HepG2 (cell line): ENCODE data around the gene YEATS4. TPM values are rescaled to one million over a fixed set of nuclear protein-coding genes. Genes with fewer than 3 reads are reported as not detected.

Source experiments
- ARID2 ChIP-seq: sonication (generic); formaldehyde crosslinking; IDR thresholded peaks from 2 replicates; pipeline ENCODE4 v1.8.1; 2022; ENCODE audit warnings: mild to moderate bottlenecking, missing genetic modification reagents, borderline replicate concordance
- GTF2F1 ChIP-seq: fragments of 150-350 bp; IDR thresholded peaks from 2 replicates; pipeline ENCODE4 v1.6.1; 2014; ENCODE audit warnings: low read length
- HIVEP1 ChIP-seq: sonication (generic); formaldehyde crosslinking; IDR thresholded peaks from 2 replicates; pipeline ENCODE4 v1.4.0; 2020; ENCODE audit warnings: mild to moderate bottlenecking, missing genetic modification reagents
- IRF2 ChIP-seq: IDR thresholded peaks from 2 replicates; pipeline ENCODE4 v1.6.1; 2018; ENCODE audit warnings: missing genetic modification reagents, missing compliant biosample characterization
- KMT2B ChIP-seq: IDR thresholded peaks from 2 replicates; pipeline ENCODE4 v1.6.1; 2016; ENCODE audit warnings: missing genetic modification reagents, missing compliant biosample characterization
- PHF8 ChIP-seq: sonication (generic); formaldehyde crosslinking; IDR thresholded peaks from 2 replicates; pipeline ENCODE4 v1.5.0; 2020; ENCODE audit warnings: missing genetic modification reagents
- SMAD3 ChIP-seq: sonication (generic); formaldehyde crosslinking; IDR thresholded peaks from 2 replicates; pipeline ENCODE4 v1.4.0; 2020; ENCODE audit warnings: missing genetic modification reagents
- ZBTB1 ChIP-seq: sonication (generic); formaldehyde crosslinking; IDR thresholded peaks from 2 replicates; pipeline ENCODE4 v1.4.0; 2020; ENCODE audit warnings: missing genetic modification reagents, borderline replicate concordance
- ZBTB7B ChIP-seq: sonication (generic); formaldehyde crosslinking; IDR thresholded peaks from 2 replicates; pipeline ENCODE4 v1.4.0; 2020; ENCODE audit warnings: missing genetic modification reagents
- ZNF598 ChIP-seq: sonication (generic); formaldehyde crosslinking; IDR thresholded peaks from 2 replicates; pipeline ENCODE4 v1.5.1; 2020; ENCODE audit warnings: mild to moderate bottlenecking, missing genetic modification reagents, borderline replicate concordance
- ZNF615 ChIP-seq: sonication (generic); formaldehyde crosslinking; IDR thresholded peaks from 2 replicates; pipeline ENCODE4 v1.5.0; 2020; ENCODE audit warnings: mild to moderate bottlenecking, missing genetic modification reagents, borderline replicate concordance
- ZNF737 ChIP-seq: sonication (generic); formaldehyde crosslinking; IDR thresholded peaks from 2 replicates; pipeline ENCODE4 v1.5.0; 2020; ENCODE audit warnings: missing genetic modification reagents, mild to moderate bottlenecking, borderline replicate concordance
- polyA plus RNA-seq, 8 experiments: library from polyadenylated mRNA; depleted of rRNA in 3 of 8; stranded (reverse) in 7 of 8; unstranded in 1 of 8; fragments of >200 nt; fragmentation: Illumina TruSeq in 4 of 8; extraction: Trizol in 4 of 8; gene quantifications; 2 replicates each; pipeline versions ENCODE4 v1.2.1 to v1.2.3, GENCODE V29; 2011 to 2016; ENCODE audit warnings: low read depth in 4 of 8, missing spikeins in 1 of 8, mixed read lengths in 1 of 8; ENCODE audit not compliant: insufficient read depth in 1 of 8
- total RNA-seq, 5 experiments: library from RNA; depleted of rRNA; stranded (reverse); fragments of >200 nt; fragmentation: Illumina TruSeq; extraction: Trizol; gene quantifications; 2 replicates each; pipeline ENCODE4 v1.2.3, GENCODE V29; 2016; ENCODE audit warnings: low read depth in 1 of 5
- TF ChIP-seq, protein P1 (sequence below), 2 experiments: IDR thresholded peaks; 2 replicates each; pipeline ENCODE4 v1.6.1; 2011 to 2012; ENCODE audit warnings: low read length in 2 of 2, borderline replicate concordance in 1 of 2, low read depth in 1 of 2, mild to moderate bottlenecking in 1 of 2, moderate library complexity in 1 of 2
- TF ChIP-seq, protein P2 (sequence below), 2 experiments: sonication (generic) in 1 of 2; formaldehyde crosslinking in 1 of 2; IDR thresholded peaks; 2 replicates each; pipeline versions ENCODE4 v1.5.1 to v1.6.1; 2011 to 2020; ENCODE audit warnings: borderline replicate concordance in 1 of 2, low read depth in 1 of 2, low read length in 1 of 2, mild to moderate bottlenecking in 1 of 2, missing genetic modification reagents in 1 of 2, moderate library complexity in 1 of 2
- TF ChIP-seq, protein P3 (sequence below): sonication (generic); formaldehyde crosslinking; IDR thresholded peaks from 2 replicates; pipeline ENCODE4 v1.4.0; 2020; ENCODE audit warnings: missing genetic modification reagents
- TF ChIP-seq, protein P4 (sequence below): sonication (generic); formaldehyde crosslinking; IDR thresholded peaks from 2 replicates; pipeline ENCODE4 v1.5.0; 2020; ENCODE audit warnings: mild to moderate bottlenecking, missing genetic modification reagents

The YEATS4 gene
- total and polyA plus RNA-seq, 2 of the 13 experiments (the other 11 are each of a cell fraction or from before 2014, with no cell fraction given): 16.8 to 45.0 TPM

DNA sequence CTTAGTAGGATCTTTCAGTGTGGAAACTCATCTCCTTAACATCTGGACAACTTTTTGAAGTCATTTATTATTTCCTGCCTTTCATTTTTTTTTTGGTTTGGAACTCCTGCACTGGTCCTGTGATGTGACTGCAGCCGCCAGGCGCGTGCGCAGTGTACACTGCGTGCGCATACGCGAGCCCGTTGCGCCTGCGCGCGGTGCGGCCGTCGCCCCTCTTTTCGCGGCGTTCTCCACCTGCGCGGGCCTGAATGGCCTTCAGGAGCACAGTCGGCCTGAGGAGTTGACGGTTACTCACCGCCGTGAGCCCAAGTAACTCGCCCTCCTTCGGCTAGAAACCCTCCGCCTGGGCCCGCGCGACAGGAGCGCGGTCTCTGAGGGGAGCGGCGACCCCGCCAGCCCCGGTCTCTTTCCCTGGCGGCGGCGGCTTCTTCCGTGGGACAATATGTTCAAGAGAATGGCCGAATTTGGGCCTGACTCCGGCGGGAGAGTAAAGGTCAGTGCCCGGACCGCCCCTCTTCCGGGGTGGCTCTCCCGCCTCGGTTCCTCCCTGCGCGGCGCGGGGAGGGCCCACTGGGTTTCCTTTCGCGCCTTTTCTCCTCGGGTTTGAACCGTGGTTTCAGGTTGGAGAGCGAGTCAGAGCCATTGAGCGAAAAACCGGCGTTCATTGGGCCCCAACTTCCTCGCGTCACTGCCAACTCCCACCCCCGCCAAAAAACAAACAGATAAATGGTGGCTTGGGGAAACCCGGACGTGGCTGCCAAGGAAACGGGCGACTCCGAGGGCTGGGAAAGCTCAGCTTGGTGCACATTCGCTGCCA is at the start of gene YEATS4 (continued):
- TF ChIP-seq, protein P1, sequence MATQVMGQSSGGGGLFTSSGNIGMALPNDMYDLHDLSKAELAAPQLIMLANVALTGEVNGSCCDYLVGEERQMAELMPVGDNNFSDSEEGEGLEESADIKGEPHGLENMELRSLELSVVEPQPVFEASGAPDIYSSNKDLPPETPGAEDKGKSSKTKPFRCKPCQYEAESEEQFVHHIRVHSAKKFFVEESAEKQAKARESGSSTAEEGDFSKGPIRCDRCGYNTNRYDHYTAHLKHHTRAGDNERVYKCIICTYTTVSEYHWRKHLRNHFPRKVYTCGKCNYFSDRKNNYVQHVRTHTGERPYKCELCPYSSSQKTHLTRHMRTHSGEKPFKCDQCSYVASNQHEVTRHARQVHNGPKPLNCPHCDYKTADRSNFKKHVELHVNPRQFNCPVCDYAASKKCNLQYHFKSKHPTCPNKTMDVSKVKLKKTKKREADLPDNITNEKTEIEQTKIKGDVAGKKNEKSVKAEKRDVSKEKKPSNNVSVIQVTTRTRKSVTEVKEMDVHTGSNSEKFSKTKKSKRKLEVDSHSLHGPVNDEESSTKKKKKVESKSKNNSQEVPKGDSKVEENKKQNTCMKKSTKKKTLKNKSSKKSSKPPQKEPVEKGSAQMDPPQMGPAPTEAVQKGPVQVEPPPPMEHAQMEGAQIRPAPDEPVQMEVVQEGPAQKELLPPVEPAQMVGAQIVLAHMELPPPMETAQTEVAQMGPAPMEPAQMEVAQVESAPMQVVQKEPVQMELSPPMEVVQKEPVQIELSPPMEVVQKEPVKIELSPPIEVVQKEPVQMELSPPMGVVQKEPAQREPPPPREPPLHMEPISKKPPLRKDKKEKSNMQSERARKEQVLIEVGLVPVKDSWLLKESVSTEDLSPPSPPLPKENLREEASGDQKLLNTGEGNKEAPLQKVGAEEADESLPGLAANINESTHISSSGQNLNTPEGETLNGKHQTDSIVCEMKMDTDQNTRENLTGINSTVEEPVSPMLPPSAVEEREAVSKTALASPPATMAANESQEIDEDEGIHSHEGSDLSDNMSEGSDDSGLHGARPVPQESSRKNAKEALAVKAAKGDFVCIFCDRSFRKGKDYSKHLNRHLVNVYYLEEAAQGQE (IDR thresholded peaks at IDR 0.05; ENCODE audit: borderline replicate concordance in 1 of 2, low read depth in 1 of 2, low read length in 2 of 2): no peak; a peak in 1 of 4 replicates
- TF ChIP-seq ARID2 (CRISPR knock-in tag): peak; percentile 81; the same call in 1 of the 2 replicates
- TF ChIP-seq GTF2F1: no peak
- TF ChIP-seq, protein P2, sequence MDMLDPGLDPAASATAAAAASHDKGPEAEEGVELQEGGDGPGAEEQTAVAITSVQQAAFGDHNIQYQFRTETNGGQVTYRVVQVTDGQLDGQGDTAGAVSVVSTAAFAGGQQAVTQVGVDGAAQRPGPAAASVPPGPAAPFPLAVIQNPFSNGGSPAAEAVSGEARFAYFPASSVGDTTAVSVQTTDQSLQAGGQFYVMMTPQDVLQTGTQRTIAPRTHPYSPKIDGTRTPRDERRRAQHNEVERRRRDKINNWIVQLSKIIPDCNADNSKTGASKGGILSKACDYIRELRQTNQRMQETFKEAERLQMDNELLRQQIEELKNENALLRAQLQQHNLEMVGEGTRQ (IDR thresholded peaks at IDR 0.05; ENCODE audit: low read depth, low read length): no peak
- TF ChIP-seq, protein P2 (CRISPR knock-in tag; IDR thresholded peaks at IDR 0.05; ENCODE audit: borderline replicate concordance): no peak; the same call in 1 of the 2 replicates
- TF ChIP-seq ZBTB1: no peak
- TF ChIP-seq ZNF615 (CRISPR knock-in tag): no peak
- TF ChIP-seq, protein P3, sequence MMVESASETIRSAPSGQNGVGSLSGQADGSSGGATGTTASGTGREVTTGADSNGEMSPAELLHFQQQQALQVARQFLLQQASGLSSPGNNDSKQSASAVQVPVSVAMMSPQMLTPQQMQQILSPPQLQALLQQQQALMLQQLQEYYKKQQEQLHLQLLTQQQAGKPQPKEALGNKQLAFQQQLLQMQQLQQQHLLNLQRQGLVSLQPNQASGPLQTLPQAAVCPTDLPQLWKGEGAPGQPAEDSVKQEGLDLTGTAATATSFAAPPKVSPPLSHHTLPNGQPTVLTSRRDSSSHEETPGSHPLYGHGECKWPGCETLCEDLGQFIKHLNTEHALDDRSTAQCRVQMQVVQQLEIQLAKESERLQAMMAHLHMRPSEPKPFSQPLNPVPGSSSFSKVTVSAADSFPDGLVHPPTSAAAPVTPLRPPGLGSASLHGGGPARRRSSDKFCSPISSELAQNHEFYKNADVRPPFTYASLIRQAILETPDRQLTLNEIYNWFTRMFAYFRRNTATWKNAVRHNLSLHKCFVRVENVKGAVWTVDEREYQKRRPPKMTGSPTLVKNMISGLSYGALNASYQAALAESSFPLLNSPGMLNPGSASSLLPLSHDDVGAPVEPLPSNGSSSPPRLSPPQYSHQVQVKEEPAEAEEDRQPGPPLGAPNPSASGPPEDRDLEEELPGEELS: peak; percentile 53; the same call in 1 of the 2 replicates
- no peak for TF ChIP-seq ZNF737 (CRISPR knock-in tag)
- TF ChIP-seq ZNF598 (CRISPR knock-in tag): peak; percentile 89; the same call in 1 of the 2 replicates
- TF ChIP-seq IRF2: peak; percentile 19; the same call in 1 of the 2 replicates
- TF ChIP-seq, protein P4, sequence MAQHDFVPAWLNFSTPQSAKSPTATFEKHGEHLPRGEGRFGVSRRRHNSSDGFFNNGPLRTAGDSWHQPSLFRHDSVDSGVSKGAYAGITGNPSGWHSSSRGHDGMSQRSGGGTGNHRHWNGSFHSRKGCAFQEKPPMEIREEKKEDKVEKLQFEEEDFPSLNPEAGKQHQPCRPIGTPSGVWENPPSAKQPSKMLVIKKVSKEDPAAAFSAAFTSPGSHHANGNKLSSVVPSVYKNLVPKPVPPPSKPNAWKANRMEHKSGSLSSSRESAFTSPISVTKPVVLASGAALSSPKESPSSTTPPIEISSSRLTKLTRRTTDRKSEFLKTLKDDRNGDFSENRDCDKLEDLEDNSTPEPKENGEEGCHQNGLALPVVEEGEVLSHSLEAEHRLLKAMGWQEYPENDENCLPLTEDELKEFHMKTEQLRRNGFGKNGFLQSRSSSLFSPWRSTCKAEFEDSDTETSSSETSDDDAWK (CRISPR knock-in tag): no peak
- TF ChIP-seq HIVEP1: peak; percentile 97
- peak; percentile 86 for TF ChIP-seq KMT2B
- peak; percentile 98 for TF ChIP-seq PHF8 (CRISPR knock-in tag)
- TF ChIP-seq SMAD3 (CRISPR knock-in tag): no peak
- TF ChIP-seq ZBTB7B (CRISPR knock-in tag): peak; percentile 59; the same call in 1 of the 2 replicates
